ENCODE data around the gene MINK1.
A peak's percentile ranks its signal among the peaks of the same experiment; 100 is the strongest.

The MINK1 gene

GRCh38 chr17:4899341-4900230 is 66.4 kb downstream of the MINK1 start, which contains the start of gene C17orf107:
C17orf107 (plus strand) TSS chr17:4899536; CDS start chr17:4899763, 227 bp downstream.
- peak; percentile 94 for DNase-seq (ENCODE audit: low spot score)
- peak; percentile 15 for TF ChIP-seq CTCF (IDR thresholded peaks at IDR 0.05; ENCODE audit: extremely low read depth, insufficient read depth, missing control alignments)
- in situ Hi-C loops (cut with MboI; ENCODE audit: low pct_unique_long_range_greater_than_20kb, low sequenced_read_pairs, unreplicated experiment): no loop called here

GRCh38 chr17:4900231-4901107 is 67.3 kb downstream of the MINK1 start:
- in situ Hi-C loops (cut with MboI; ENCODE audit: low pct_unique_long_range_greater_than_20kb, low sequenced_read_pairs, unreplicated experiment): no loop called here
- TF ChIP-seq CTCF (IDR thresholded peaks at IDR 0.05; ENCODE audit: extremely low read depth, insufficient read depth, missing control alignments): no peak
- DNase-seq (ENCODE audit: low spot score): no peak

GRCh38 chr17:4901108-4901647 is 68.0 kb downstream of the MINK1 start:
- in situ Hi-C loops (cut with MboI; ENCODE audit: low pct_unique_long_range_greater_than_20kb, low sequenced_read_pairs, unreplicated experiment): no loop called here
- no peak for DNase-seq (ENCODE audit: low spot score)
- no peak for TF ChIP-seq CTCF (IDR thresholded peaks at IDR 0.05; ENCODE audit: extremely low read depth, insufficient read depth, missing control alignments)

GRCh38 chr17:4901648-4902344 is 68.7 kb downstream of the MINK1 start:
- in situ Hi-C loops (cut with MboI; ENCODE audit: low pct_unique_long_range_greater_than_20kb, low sequenced_read_pairs, unreplicated experiment): no loop called here
- TF ChIP-seq CTCF (IDR thresholded peaks at IDR 0.05; ENCODE audit: extremely low read depth, insufficient read depth, missing control alignments): no peak
- DNase-seq (ENCODE audit: low spot score): no peak

GRCh38 chr17:4902540-4902939 is 69.4 kb downstream of the MINK1 start:
- no peak for TF ChIP-seq CTCF (IDR thresholded peaks at IDR 0.05; ENCODE audit: extremely low read depth, insufficient read depth, missing control alignments)
- DNase-seq (ENCODE audit: low spot score): no peak
- in situ Hi-C loops (cut with MboI; ENCODE audit: low pct_unique_long_range_greater_than_20kb, low sequenced_read_pairs, unreplicated experiment): no loop called here

Measured in GM13977 (cell line).